ENCODE results near the gene MRTFA. TPM values are rescaled to one million over a fixed set of nuclear protein-coding genes. Genes with fewer than 3 reads are reported as not detected.

MRTFA gene
- total RNA-seq, 4 donors from 2014 or later, result 36.3 to 98.2 (median 78.1) TPM

- no peak for DNase-seq
- H3K27ac ChIP-seq, result no peak overlapping the region
- no peak for TF ChIP-seq POLR2A (IDR thresholded peaks at IDR 0.05)
- TF ChIP-seq CTCF (IDR thresholded peaks at IDR 0.05), result no peak
- no peaks in the 10 kb centered on the region for H3K27me3 ChIP-seq
- no peak overlapping the region for H3K4me3 ChIP-seq
- peaks cover 0 to 3% (median 0%) of the 10 kb centered on the region in 4 donors for H3K9me3 ChIP-seq
- H3K36me3 ChIP-seq, result no peaks in the 10 kb centered on the region
- H3K4me1 ChIP-seq, result no peaks in the 10 kb centered on the region
Measured at GRCh38 chr22:40618400-40618799, 18.1 kb downstream of the MRTFA start.

GRCh38 chr22:40616578-40616977 lies 19.9 kb downstream of the MRTFA start:
- H3K36me3 ChIP-seq, result no peaks in the 10 kb centered on the region
- H3K27me3 ChIP-seq, result no peaks in the 10 kb centered on the region
- no peak overlapping the region for H3K4me3 ChIP-seq
- no peak for DNase-seq
- H3K9me3 ChIP-seq, result peaks cover 0 to 3% (median 0%) of the 10 kb centered on the region in 4 donors
- no peaks in the 10 kb centered on the region for H3K4me1 ChIP-seq
- TF ChIP-seq CTCF (IDR thresholded peaks at IDR 0.05) (no peak), POLR2A (IDR thresholded peaks at IDR 0.05) (no peak)
- H3K27ac ChIP-seq, result no peak overlapping the region

GRCh38 chr22:40613067-40613466 lies 23.5 kb downstream of the MRTFA start:
- H3K27ac ChIP-seq, result no peak overlapping the region
- no peaks in the 10 kb centered on the region for H3K4me1 ChIP-seq
- H3K9me3 ChIP-seq, result no peaks in the 10 kb centered on the region
- H3K4me3 ChIP-seq, result no peak overlapping the region
- DNase-seq, result no peak
- H3K27me3 ChIP-seq, result no peaks in the 10 kb centered on the region
- H3K36me3 ChIP-seq, result no peaks in the 10 kb centered on the region
- TF ChIP-seq CTCF (IDR thresholded peaks at IDR 0.05) (no peak), POLR2A (IDR thresholded peaks at IDR 0.05) (no peak)

GRCh38 chr22:40612291-40612751 lies 24.2 kb downstream of the MRTFA start:
- Histone ChIP-seq H3K4me1 (no peaks in the 10 kb centered on the region), H3K9me3 (no peaks in the 10 kb centered on the region), H3K27ac (no peak overlapping the region), H3K27me3 (no peaks in the 10 kb centered on the region), H3K36me3 (no peaks in the 10 kb centered on the region), H3K4me3 (no peak overlapping the region)
- TF ChIP-seq CTCF (IDR thresholded peaks at IDR 0.05) (no peak), POLR2A (IDR thresholded peaks at IDR 0.05) (no peak)
- DNase-seq, result no peak

- H3K9me3 ChIP-seq, result no peaks in the 10 kb centered on the region
- H3K27me3 ChIP-seq, result no peaks in the 10 kb centered on the region
- H3K4me1 ChIP-seq, result peaks cover 0 to 4% (median 0%) of the 10 kb centered on the region in 4 donors
- H3K36me3 ChIP-seq, result no peaks in the 10 kb centered on the region
- no peak overlapping the region for H3K27ac ChIP-seq
- DNase-seq, result no peak
- no peak overlapping the region for H3K4me3 ChIP-seq
- TF ChIP-seq POLR2A (IDR thresholded peaks at IDR 0.05) (no peak), CTCF (IDR thresholded peaks at IDR 0.05) (no peak)
Measured at GRCh38 chr22:40611606-40612005, 24.9 kb downstream of the MRTFA start.

GRCh38 chr22:40610329-40610850 lies 26.1 kb downstream of the MRTFA start:
- no peak overlapping the region for H3K27ac ChIP-seq
- peaks cover 0 to 16% (median 0%) of the 10 kb centered on the region in 4 donors for H3K4me1 ChIP-seq
- no peak for DNase-seq

More at GRCh38 chr22:40610329-40610850, 26.1 kb downstream of the MRTFA start:
- Histone ChIP-seq H3K27me3 (no peaks in the 10 kb centered on the region), H3K9me3 (no peaks in the 10 kb centered on the region), H3K36me3 (no peaks in the 10 kb centered on the region), H3K4me3 (no peak overlapping the region)
- TF ChIP-seq POLR2A (IDR thresholded peaks at IDR 0.05) (no peak), CTCF (IDR thresholded peaks at IDR 0.05) (no peak)
